OCI-LY3 (cell line): ENCODE results near the gene BBIP1.

Experiments used
- H2AFZ ChIP-seq: fragments of 200-600, 300-600 bp; shearing (Covaris generic); 2 replicates; pipeline ENCODE4 v1.6.0; 2014; ENCODE audit warnings: antibody characterized with exemption, low read depth, low read length
- H3K27ac ChIP-seq: fragments of 200-600, 300-600 bp; sonication (generic); 2 replicates; pipeline ENCODE4 v1.5.1; 2014; ENCODE audit warnings: mild to moderate bottlenecking, low read length, moderate library complexity, mixed read lengths
- H3K27me3 ChIP-seq: fragments of 200-600, 300-600 bp; sonication (generic); 2 replicates; pipeline ENCODE4 v1.6.1; 2014; ENCODE audit warnings: low read depth, low read length, mixed read lengths
- H3K36me3 ChIP-seq: fragments of 200-600, 300-600 bp; sonication (generic); replicated peaks from 2 replicates; pipeline ENCODE3; 2014; ENCODE audit warnings: low read depth, low read length, mixed read lengths
- H3K4me1 ChIP-seq: fragments of 300-600, 200-600 bp; sonication (generic); 2 replicates; pipeline ENCODE4 v1.6.1; 2014; ENCODE audit warnings: low read length, mixed read lengths
- H3K4me2 ChIP-seq: fragments of 200-600, 300-600 bp; sonication (generic); 2 replicates; pipeline ENCODE4 v1.6.1; 2014; ENCODE audit warnings: low read length, mixed read lengths
- H3K4me3 ChIP-seq: fragments of 300-600, 200-600 bp; sonication (generic); 2 replicates; pipeline ENCODE4 v1.5.1; 2014; ENCODE audit warnings: antibody characterized with exemption, mild to moderate bottlenecking, low read length, moderate library complexity
- H3K79me2 ChIP-seq: fragments of 300-600, 200-600 bp; shearing (Covaris generic); 2 replicates; pipeline ENCODE4 v1.6.1; 2014; ENCODE audit warnings: mild to moderate bottlenecking, low read length, mixed read lengths
- H3K9ac ChIP-seq: fragments of 300-600, 200-600 bp; shearing (Covaris generic); 2 replicates; pipeline ENCODE4 v1.6.0; 2014; ENCODE audit warnings: mild to moderate bottlenecking, low read length, moderate library complexity
- H3K9me3 ChIP-seq: fragments of 200-600, 300-600 bp; shearing (Covaris generic); 2 replicates; pipeline ENCODE4 v1.6.1; 2014; ENCODE audit warnings: low read length, mixed read lengths; ENCODE audit not compliant: insufficient read depth
- H4K20me1 ChIP-seq: fragments of 200-600, 300-600 bp; sonication (generic); 2 replicates; pipeline ENCODE4 v1.6.1; 2016; ENCODE audit warnings: low read length, mixed read lengths; ENCODE audit not compliant: insufficient read depth
- CTCF ChIP-seq: fragments of 200-600, 300-600 bp; sonication (generic); IDR thresholded peaks from 2 replicates; pipeline ENCODE4 v1.5.1; 2014; ENCODE audit warnings: antibody characterized with exemption, low read length, low read depth
- EZH2phosphoT487 ChIP-seq: fragments of 200-600 bp; shearing (Covaris generic); IDR thresholded peaks from 2 replicates; pipeline ENCODE4 v1.6.1; 2018; ENCODE audit warnings: antibody characterized with exemption, mixed run types, low read depth

Gene BBIP1

GRCh38 chr10:110892602-110893288 lies 26.2 kb downstream of the BBIP1 start:
- peaks cover 14% of the 10 kb centered on the region for H3K36me3 ChIP-seq

GRCh38 chr10:110887560-110887959 lies 31.4 kb downstream of the BBIP1 start:
- Histone ChIP-seq H3K79me2 (no peaks in the 10 kb centered on the region), H3K27ac (no peak overlapping the region), H3K4me1 (no peaks in the 10 kb centered on the region), H3K27me3 (no peaks in the 10 kb centered on the region), H3K36me3 (peaks cover 10% of the 10 kb centered on the region), H2AFZ (no peak overlapping the region), H3K4me3 (no peak overlapping the region), H3K9ac (no peak overlapping the region), H4K20me1 (no peaks in the 10 kb centered on the region), H3K4me2 (no peak overlapping the region), H3K9me3 (no peaks in the 10 kb centered on the region)
- TF ChIP-seq CTCF (no peak), EZH2phosphoT487 (no peak)

More at GRCh38 chr10:110892602-110893288, 26.2 kb downstream of the BBIP1 start:
- no peaks in the 10 kb centered on the region for H4K20me1 ChIP-seq
- H3K27ac ChIP-seq, result no peak overlapping the region
- no peaks in the 10 kb centered on the region for H3K9me3 ChIP-seq
- no peak for TF ChIP-seq CTCF
- no peak for TF ChIP-seq EZH2phosphoT487
- 0 out of 2 replicates have a peak, but pooled peaks cover 2% of the 10 kb centered on the region for H3K4me1 ChIP-seq
- H3K9ac ChIP-seq, result no peak overlapping the region
- H3K79me2 ChIP-seq, result no peaks in the 10 kb centered on the region
- no peak overlapping the region for H3K4me2 ChIP-seq
- H3K27me3 ChIP-seq, result no peaks in the 10 kb centered on the region
- no peak overlapping the region for H3K4me3 ChIP-seq
- H2AFZ ChIP-seq, result no peak overlapping the region

DNA sequence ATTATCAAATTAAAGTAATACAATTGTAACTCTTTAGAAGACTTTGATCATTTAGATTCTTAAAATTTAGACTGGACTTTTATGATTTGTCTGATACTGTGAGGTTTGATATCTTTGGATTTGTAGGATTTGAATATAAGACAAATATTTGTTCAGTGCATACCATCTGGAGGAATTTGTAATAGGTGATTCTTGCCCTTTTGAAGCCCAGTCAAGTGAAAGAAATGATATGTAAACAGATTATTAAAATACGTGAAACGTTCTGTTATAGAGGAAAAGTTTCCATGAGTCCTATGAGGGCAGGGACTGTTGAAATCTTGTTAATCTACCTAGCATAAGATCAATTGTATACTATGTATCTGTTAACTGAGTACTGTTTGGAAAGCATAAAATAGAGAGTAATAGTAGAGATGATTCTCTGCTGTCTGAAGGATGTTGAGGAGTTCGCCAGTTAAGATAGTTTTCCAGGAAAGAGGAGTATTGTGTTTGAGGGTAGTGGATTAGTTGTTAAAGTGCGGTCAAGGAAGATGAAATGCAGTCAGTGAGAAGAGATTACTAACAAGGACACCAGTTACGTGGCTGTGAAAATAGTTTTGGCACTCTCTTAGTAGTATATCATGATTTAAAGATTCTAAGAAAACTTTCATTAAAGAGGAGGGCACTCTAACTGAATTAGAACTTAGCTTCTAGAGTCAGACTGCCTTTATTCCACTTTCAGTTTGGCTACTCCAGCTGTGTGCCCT lies 32.9 kb downstream of the BBIP1 start:
- Histone ChIP-seq H3K79me2 (no peaks in the 10 kb centered on the region), H3K9me3 (no peaks in the 10 kb centered on the region), H3K4me3 (no peak overlapping the region), H3K4me2 (no peak overlapping the region), H3K9ac (no peak overlapping the region), H4K20me1 (no peaks in the 10 kb centered on the region), H2AFZ (no peak overlapping the region), H3K4me1 (no peaks in the 10 kb centered on the region), H3K36me3 (peaks cover 13% of the 10 kb centered on the region), H3K27me3 (no peaks in the 10 kb centered on the region), H3K27ac (no peak overlapping the region)
- TF ChIP-seq CTCF, result no peak

DNA sequence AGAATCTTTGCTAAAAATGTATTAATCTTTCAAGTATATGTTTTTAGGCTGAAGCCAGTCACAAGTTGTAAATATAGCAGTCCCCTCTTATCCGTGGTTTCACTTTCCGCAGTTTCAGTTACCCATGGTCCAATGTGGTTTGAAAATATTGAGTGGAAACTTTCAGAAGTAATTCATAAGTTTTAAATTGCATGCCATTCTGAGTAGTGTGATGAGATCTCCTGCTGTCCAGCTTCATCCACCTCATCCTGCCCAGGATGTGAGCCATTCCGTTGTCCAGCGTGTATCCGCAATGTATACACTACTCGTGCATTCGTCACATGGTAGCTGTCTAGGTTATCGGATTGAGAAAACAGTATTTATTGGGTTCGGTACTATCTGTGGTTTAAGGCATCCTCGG lies 35.1 kb downstream of the BBIP1 start:
- no peak overlapping the region for H3K4me2 ChIP-seq

More for the DNA sequence above, 35.1 kb downstream of the BBIP1 start:
- no peak overlapping the region for H3K27ac ChIP-seq
- H4K20me1 ChIP-seq, result no peaks in the 10 kb centered on the region
- no peak overlapping the region for H2AFZ ChIP-seq
- H3K9me3 ChIP-seq, result no peaks in the 10 kb centered on the region
- no peaks in the 10 kb centered on the region for H3K27me3 ChIP-seq
- TF ChIP-seq EZH2phosphoT487, result no peak
- no peak for TF ChIP-seq CTCF
- H3K36me3 ChIP-seq, result peaks cover 13% of the 10 kb centered on the region
- H3K79me2 ChIP-seq, result no peaks in the 10 kb centered on the region
- H3K4me1 ChIP-seq, result no peaks in the 10 kb centered on the region
- H3K4me3 ChIP-seq, result no peak overlapping the region
- no peak overlapping the region for H3K9ac ChIP-seq
